OCI-LY7 (cell line): Measurements from ENCODE around the gene PAWR. TPM values are rescaled to one million over a fixed set of nuclear protein-coding genes. Genes with fewer than 3 reads are reported as not detected.

ENCODE experiments used
- BruUV-seq: library from RNA; stranded (reverse); fragments of 400-500 nt; replicated peaks from 2 replicates; lab custom pipeline; 2021; lab: Mats Ljungman, UMichigan
- CTCF ChIA-PET: fragments of 300-600 bp; sonication (Branson Sonifier 250); formaldehyde crosslinking; loops from one replicate; lab custom pipeline; 2022; ENCODE audit warnings: antibody characterized with exemption; ENCODE audit not compliant: unreplicated experiment; lab: Charles Lee
- POLR2A ChIA-PET: fragments of 300-600 bp; sonication (Branson Sonifier 250); formaldehyde crosslinking; loops from one replicate; lab custom pipeline; 2022; ENCODE audit warnings: antibody characterized with exemption; lab: Charles Lee
- DNase-seq: peaks from one replicate; pipeline ENCODE4 v3.0.0-alpha.2; 2015; ENCODE audit warnings: low spot score
- H2AFZ ChIP-seq: fragments of 200-600 bp; sonication (generic), shearing (Covaris generic); 2 replicates; pipeline ENCODE4 v1.6.1; 2014; ENCODE audit warnings: mild to moderate bottlenecking, antibody characterized with exemption, low read length, moderate library complexity
- H3K27ac ChIP-seq: fragments of 200-600 bp; sonication (generic); 2 replicates; pipeline ENCODE4 v1.5.1; 2014; ENCODE audit warnings: mixed run types, low read depth, mild to moderate bottlenecking, moderate library complexity, low read length, inconsistent platforms; ENCODE audit not compliant: poor library complexity, severe bottlenecking
- H3K36me3 ChIP-seq: fragments of 200-600 bp; sonication (generic); 2 replicates; pipeline ENCODE4 v1.6.1; 2014; ENCODE audit warnings: mild to moderate bottlenecking, antibody characterized with exemption, low read length, moderate library complexity, mixed read lengths; ENCODE audit not compliant: insufficient read depth
- H3K4me1 ChIP-seq: fragments of 200-600 bp; sonication (generic); 2 replicates; pipeline ENCODE4 v1.5.1; 2014; ENCODE audit warnings: mild to moderate bottlenecking, low read length; ENCODE audit not compliant: insufficient read depth, poor library complexity, severe bottlenecking
- H3K4me2 ChIP-seq: fragments of 200-600 bp; sonication (generic); 2 replicates; pipeline ENCODE4 v1.6.1; 2014; ENCODE audit warnings: mild to moderate bottlenecking, low read length
- H3K4me3 ChIP-seq: fragments of 200-600 bp; sonication (generic); 2 replicates; pipeline ENCODE4 v1.5.1; 2014; ENCODE audit warnings: mild to moderate bottlenecking, low read depth, low read length; ENCODE audit not compliant: poor library complexity, severe bottlenecking
- H3K79me2 ChIP-seq: fragments of 200-600 bp; sonication (generic); 2 replicates; pipeline ENCODE4 v1.6.1; 2016; ENCODE audit warnings: low read depth, mild to moderate bottlenecking, low read length, moderate library complexity, mixed read lengths; ENCODE audit not compliant: insufficient read depth
- H3K9me2 ChIP-seq: fragments of 200-600 bp; sonication (generic); 2 replicates; pipeline ENCODE4 v1.6.1; 2016; ENCODE audit warnings: mild to moderate bottlenecking, low read length, mixed read lengths; ENCODE audit not compliant: insufficient read depth
- H3K9me3 ChIP-seq: fragments of 200-600 bp; sonication (generic); 2 replicates; pipeline ENCODE4 v1.6.1; 2014; ENCODE audit warnings: mild to moderate bottlenecking, mixed run types, low read length, mixed read lengths
- H4K20me1 ChIP-seq: fragments of 200-600 bp; sonication (generic); 2 replicates; pipeline ENCODE4 v1.6.1; 2014; ENCODE audit warnings: mild to moderate bottlenecking, antibody characterized with exemption, low read length, moderate library complexity, mixed read lengths; ENCODE audit not compliant: insufficient read depth
- EZH2phosphoT487 ChIP-seq: fragments of 200-600 bp; sonication (generic); IDR thresholded peaks from 2 replicates; pipeline ENCODE4 v1.6.1; 2018; ENCODE audit warnings: low read depth, borderline replicate concordance, mild to moderate bottlenecking, mixed run types, antibody characterized with exemption, low read length, moderate library complexity, mixed read lengths
- intact Hi-C: fragments of 100-400 bp; cut with micrococcal nuclease; formaldehyde crosslinking; loops from one replicate; pipeline ENCODE4 v1.10.0; 2022; ENCODE audit not compliant: unreplicated experiment
- total RNA-seq, 2 experiments: library from RNA; depleted of rRNA in 1 of 2; stranded (reverse); fragments of >200 nt in 1 of 2; shearing (Covaris generic) in 1 of 2; gene quantifications; 2 replicates each; pipeline ENCODE4 v1.2.3, GENCODE V29; 2014 to 2022
- TF ChIP-seq, protein P1 (sequence below): fragments of 200-600 bp; sonication (generic); conservative IDR thresholded peaks from 2 replicates; pipeline ENCODE4 v1.5.1; 2014; ENCODE audit warnings: mild to moderate bottlenecking, antibody characterized with exemption, low read length, moderate library complexity, mixed read lengths

The PAWR gene
- total RNA-seq, 2 experiments from 2014 or later = 107 to 186 TPM

DNA sequence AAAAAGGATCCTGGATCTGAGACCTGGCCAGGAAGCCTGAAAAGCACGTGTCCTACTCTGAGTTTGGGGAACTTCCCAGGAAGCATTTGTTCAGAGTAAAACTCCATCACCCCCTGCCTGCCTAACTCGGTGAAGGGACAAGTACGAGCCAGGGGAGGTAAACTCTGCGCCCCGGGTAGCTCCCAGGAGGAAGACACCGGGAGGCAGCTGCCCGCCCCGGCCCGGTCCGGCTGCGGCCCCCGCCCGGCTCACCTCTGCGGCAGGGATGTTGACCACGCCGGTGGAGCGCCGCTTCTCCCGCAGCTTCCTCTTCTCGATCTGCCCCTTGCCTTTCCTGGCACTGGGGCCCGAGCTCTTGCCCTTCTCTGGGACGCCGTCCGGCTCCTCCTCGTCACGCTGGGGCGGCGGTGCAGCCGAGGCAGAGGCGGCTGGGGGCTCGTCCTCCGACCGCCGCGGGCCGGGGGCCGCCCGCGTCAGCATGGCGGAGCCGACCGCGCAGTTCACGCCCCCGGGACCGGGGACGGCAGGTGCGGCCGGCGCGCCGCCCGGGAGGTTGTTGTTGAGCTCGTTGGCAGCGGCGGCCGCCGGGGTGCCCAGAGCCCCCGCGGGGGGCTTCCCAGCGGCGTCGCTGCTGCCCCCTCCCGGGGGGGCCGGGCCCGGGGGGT, 1.2 kb downstream of the PAWR start:
- Histone ChIP-seq H3K4me3 (peak overlapping the region; percentile 90), H4K20me1 (peaks cover 29% of the 10 kb centered on the region), H3K9me3 (no peaks in the 10 kb centered on the region), H2AFZ (peak overlapping the region; percentile 82), H3K27ac (peak overlapping the region; percentile 84), H3K4me2 (peak overlapping the region; percentile 91), H3K9me2 (no peaks in the 10 kb centered on the region), H3K79me2 (peaks cover 52% of the 10 kb centered on the region), H3K36me3 (peaks cover 34% of the 10 kb centered on the region), H3K4me1 (peaks cover 27% of the 10 kb centered on the region)
- TF ChIP-seq, protein P1, sequence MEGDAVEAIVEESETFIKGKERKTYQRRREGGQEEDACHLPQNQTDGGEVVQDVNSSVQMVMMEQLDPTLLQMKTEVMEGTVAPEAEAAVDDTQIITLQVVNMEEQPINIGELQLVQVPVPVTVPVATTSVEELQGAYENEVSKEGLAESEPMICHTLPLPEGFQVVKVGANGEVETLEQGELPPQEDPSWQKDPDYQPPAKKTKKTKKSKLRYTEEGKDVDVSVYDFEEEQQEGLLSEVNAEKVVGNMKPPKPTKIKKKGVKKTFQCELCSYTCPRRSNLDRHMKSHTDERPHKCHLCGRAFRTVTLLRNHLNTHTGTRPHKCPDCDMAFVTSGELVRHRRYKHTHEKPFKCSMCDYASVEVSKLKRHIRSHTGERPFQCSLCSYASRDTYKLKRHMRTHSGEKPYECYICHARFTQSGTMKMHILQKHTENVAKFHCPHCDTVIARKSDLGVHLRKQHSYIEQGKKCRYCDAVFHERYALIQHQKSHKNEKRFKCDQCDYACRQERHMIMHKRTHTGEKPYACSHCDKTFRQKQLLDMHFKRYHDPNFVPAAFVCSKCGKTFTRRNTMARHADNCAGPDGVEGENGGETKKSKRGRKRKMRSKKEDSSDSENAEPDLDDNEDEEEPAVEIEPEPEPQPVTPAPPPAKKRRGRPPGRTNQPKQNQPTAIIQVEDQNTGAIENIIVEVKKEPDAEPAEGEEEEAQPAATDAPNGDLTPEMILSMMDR = 0 out of 2 replicates have a peak, but pooled peaks have one; percentile 11
- TF ChIP-seq EZH2phosphoT487 = no peak
- DNase-seq = peak; percentile 66
- POLR2A ChIA-PET = interaction anchor here (1.4 to 3.2 kb wide), 6 partner anchors 10 to 142 kb away, joined by 4 to 13 read pairs (median 6); no protein-coding TSS in a partner anchor
- intact Hi-C loops = loop anchor here (2.0 to 5.0 kb wide), 3 partner anchors 141 to 1692 kb away; partner anchors contain the start of gene PPP1R12A
- BruUV-seq = no TSS peak
- CTCF ChIA-PET = no interaction called here

DNA sequence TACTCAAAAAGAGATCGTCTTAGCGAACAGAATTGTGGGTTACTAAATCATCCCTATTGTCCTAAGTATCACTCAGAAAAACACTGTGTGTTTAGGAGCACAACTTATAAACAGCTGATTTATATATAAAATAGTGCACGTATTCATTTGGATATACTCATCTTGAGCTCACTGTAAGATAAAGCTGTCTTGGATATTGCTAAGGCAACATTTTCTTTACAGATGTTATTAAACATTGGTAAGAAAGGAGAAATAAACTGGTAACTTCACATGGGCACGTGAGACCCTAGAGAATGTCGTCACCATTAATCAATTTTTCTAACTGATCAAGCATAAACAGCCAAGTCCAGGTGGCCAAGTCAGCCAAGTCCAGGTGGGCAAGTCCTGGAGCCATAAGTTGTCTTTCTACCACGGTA, 1.7 kb downstream of the PAWR start:
- Histone ChIP-seq H4K20me1 (peaks cover 31% of the 10 kb centered on the region), H3K4me1 (peaks cover 32% of the 10 kb centered on the region), H3K36me3 (peaks cover 39% of the 10 kb centered on the region), H3K79me2 (peaks cover 57% of the 10 kb centered on the region), H3K9me3 (no peaks in the 10 kb centered on the region), H3K27ac (peak overlapping the region; percentile 84), H3K9me2 (no peaks in the 10 kb centered on the region), H3K4me3 (peak overlapping the region; percentile 90), H2AFZ (peak overlapping the region; percentile 82), H3K4me2 (peak overlapping the region; percentile 91)
- ChIA-PET POLR2A (interaction anchor here (1.0 to 3.2 kb wide), 7 partner anchors 9 to 243 kb away, joined by 3 to 13 read pairs (median 6); no protein-coding TSS in a partner anchor), CTCF (no interaction called here)
- DNase-seq = peak; percentile 40
- intact Hi-C loops = no loop called here
- no TSS peak for BruUV-seq
- TF ChIP-seq EZH2phosphoT487 = no peak
- TF ChIP-seq, protein P1 = no peak
